SH-SY5Y (cell line): ENCODE data around the gene HOXC13.

Source experiments
- GATA2 ChIP-seq: IDR thresholded peaks from 2 replicates; pipeline ENCODE4 v1.6.1; 2011; ENCODE audit warnings: mild to moderate bottlenecking, low read depth, low read length
- GATA3 ChIP-seq: IDR thresholded peaks from 2 replicates; pipeline ENCODE4 v1.6.1; 2011; ENCODE audit warnings: low read depth, mild to moderate bottlenecking, low read length, moderate library complexity

DNA sequence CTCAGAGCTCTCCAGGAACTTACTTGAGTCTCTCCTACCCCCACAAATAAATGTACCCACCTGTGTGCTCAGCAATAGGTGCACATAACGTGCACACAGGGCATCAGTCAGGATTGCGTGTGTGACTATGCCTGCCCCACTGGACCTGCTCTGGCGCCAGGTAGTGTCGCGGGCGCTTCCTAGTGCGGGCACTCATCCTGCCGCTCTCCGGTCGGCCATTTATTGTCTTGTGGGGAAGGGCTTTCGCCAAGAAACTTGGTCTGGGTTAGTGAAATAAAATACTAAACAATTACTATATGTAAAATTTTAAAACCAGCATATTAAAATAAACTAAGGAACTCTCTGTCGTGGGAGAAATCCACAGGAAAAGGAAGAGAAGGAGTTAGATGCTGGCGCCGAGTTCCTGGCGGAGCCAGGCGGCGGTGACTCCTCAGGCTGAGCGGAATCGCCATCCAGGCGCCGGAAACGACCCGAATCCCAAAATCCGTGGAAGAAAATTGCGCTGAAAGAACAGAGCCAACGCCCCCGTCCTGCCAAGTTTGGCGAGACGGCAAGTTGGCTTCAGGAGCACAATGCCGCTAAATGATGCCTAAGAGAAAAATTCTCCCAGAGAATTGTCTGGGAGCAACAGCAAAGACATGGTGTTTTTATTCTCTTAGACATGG lies 7.9 kb upstream of the HOXC13 start:
- TF ChIP-seq GATA2 (no peak), GATA3 (no peak)
